Calu3 (cell line): ENCODE data around the gene IL23R. TPM values are rescaled to one million over a fixed set of nuclear protein-coding genes. Genes with fewer than 3 reads are reported as not detected.
"Not testable (repeated sequence)": the region's sequence is repeated elsewhere in the genome, so short reads cannot be mapped to it uniquely, and the experiment has no call there.

ENCODE experiments used
- BruUV-seq: library from RNA; stranded (reverse); fragments of 400-500 nt; replicated peaks from 2 replicates; lab custom pipeline; 2021; lab: Mats Ljungman, UMichigan
- CTCF ChIA-PET: fragments of 300-600 bp; sonication (Branson Sonifier 250); formaldehyde crosslinking; loops from one replicate; lab custom pipeline; 2022; ENCODE audit warnings: antibody characterized with exemption; lab: Charles Lee
- DNase-seq: peaks from one replicate; pipeline ENCODE4 v3.0.0; 2022
- H3K27ac Mint-ChIP-seq: one replicate; pipeline ENCODE4 v1.8.0; 2022; ENCODE audit warnings: mixed read lengths; ENCODE audit not compliant: unreplicated experiment
- H3K27me3 Mint-ChIP-seq: one replicate; pipeline ENCODE4 v1.8.0; 2022; ENCODE audit warnings: mixed read lengths; ENCODE audit not compliant: unreplicated experiment
- H3K36me3 Mint-ChIP-seq: one replicate; pipeline ENCODE4 v1.8.0; 2022; ENCODE audit warnings: mild to moderate bottlenecking, moderate library complexity, mixed read lengths; ENCODE audit not compliant: insufficient read depth, unreplicated experiment
- H3K4me1 Mint-ChIP-seq: one replicate; pipeline ENCODE4 v1.8.0; 2022; ENCODE audit warnings: mild to moderate bottlenecking, low read depth, mixed read lengths; ENCODE audit not compliant: unreplicated experiment
- H3K4me3 Mint-ChIP-seq: one replicate; pipeline ENCODE4 v1.8.0; 2022; ENCODE audit warnings: mild to moderate bottlenecking, low read depth, moderate library complexity, mixed read lengths; ENCODE audit not compliant: unreplicated experiment
- H3K9me3 Mint-ChIP-seq: one replicate; pipeline ENCODE4 v1.8.0; 2022; ENCODE audit warnings: low read depth, mixed read lengths; ENCODE audit not compliant: unreplicated experiment
- intact Hi-C: fragments of 100-400 bp; cut with micrococcal nuclease; formaldehyde crosslinking; loops from one replicate; pipeline ENCODE4 v1.10.0; 2022; ENCODE audit not compliant: unreplicated experiment
- total RNA-seq: library from RNA; stranded (reverse); gene quantifications from 2 replicates; pipeline ENCODE4 v1.2.3, GENCODE V29; 2022
- TF ChIP-seq, protein P1 (sequence below): fragments of 200-600 bp; IDR thresholded peaks from one replicate; pipeline ENCODE4 v1.8.0; 2022; ENCODE audit warnings: antibody characterized with exemption; ENCODE audit not compliant: unreplicated experiment

The IL23R gene
- total RNA-seq, 1 experiment from 2014 or later: not detected

DNA sequence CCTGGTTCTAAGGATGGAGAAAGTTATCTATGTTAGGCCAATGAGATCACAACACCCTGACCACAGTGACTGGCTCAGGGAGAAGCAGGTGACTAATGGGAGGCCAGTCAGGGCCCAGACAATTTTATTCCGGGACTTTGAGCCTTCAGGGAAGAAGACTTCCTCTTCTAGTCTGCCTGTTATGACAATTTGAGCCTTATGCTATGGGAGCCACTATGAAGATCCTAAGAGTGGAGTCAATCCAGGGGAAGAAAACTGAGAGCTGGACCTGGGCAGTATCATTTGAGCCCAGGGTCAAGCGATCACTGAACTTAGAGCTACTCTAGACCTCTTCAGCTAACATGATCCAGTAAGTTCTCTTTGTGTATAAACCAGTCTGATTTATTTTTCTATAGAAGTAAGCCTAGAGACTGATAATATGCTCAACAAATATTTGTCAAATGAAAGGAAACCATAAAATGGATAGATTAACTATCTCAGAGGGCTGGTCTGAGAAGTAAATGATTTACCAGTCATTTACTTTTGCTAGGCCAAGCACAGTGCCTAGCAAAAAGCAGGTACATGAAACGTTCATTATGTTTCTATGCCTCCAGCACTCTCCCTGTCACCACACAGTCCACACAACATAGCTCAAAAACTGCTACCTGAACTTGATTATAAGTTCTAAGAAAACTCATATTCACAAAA, 27.3 kb upstream of the IL23R start:
- H3K27ac Mint-ChIP-seq: no peak overlapping the region
- DNase-seq: no peak
- H3K27me3 Mint-ChIP-seq: no peaks in the 10 kb centered on the region
- no peaks in the 10 kb centered on the region for H3K36me3 Mint-ChIP-seq
- CTCF ChIA-PET: no interaction called here
- peaks cover 26% of the 10 kb centered on the region for H3K4me1 Mint-ChIP-seq
- TF ChIP-seq, protein P1, sequence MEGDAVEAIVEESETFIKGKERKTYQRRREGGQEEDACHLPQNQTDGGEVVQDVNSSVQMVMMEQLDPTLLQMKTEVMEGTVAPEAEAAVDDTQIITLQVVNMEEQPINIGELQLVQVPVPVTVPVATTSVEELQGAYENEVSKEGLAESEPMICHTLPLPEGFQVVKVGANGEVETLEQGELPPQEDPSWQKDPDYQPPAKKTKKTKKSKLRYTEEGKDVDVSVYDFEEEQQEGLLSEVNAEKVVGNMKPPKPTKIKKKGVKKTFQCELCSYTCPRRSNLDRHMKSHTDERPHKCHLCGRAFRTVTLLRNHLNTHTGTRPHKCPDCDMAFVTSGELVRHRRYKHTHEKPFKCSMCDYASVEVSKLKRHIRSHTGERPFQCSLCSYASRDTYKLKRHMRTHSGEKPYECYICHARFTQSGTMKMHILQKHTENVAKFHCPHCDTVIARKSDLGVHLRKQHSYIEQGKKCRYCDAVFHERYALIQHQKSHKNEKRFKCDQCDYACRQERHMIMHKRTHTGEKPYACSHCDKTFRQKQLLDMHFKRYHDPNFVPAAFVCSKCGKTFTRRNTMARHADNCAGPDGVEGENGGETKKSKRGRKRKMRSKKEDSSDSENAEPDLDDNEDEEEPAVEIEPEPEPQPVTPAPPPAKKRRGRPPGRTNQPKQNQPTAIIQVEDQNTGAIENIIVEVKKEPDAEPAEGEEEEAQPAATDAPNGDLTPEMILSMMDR: no peak
- intact Hi-C loops: loop anchor here (5.0 kb wide), 1 partner anchor 87 kb away; the partner anchor contains the start of gene SLC35D1
- H3K9me3 Mint-ChIP-seq: peaks cover 2% of the 10 kb centered on the region
- BruUV-seq: no TSS peak
- H3K4me3 Mint-ChIP-seq: no peak overlapping the region

DNA sequence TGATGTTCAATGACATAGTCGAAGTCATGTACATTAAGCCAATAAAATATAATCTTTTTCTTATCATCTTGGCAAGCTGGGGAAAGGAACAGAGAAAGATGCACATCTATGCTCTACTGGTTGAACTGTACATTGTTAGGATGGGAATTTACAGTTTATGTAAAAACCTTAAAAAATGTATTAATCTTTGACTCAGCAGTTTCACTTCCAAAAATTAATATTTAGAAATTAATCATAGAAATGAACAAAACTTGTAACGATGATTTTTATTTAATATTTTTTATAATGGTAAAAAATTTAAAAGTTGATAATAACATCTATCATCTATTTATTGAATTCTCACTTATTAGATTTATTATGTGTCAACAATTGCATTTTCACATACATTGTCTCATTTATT, 25.8 kb upstream of the IL23R start:
- no TSS peak for BruUV-seq
- no peak for DNase-seq
- no peaks in the 10 kb centered on the region for H3K27me3 Mint-ChIP-seq
- peaks cover 2% of the 10 kb centered on the region for H3K9me3 Mint-ChIP-seq
- H3K36me3 Mint-ChIP-seq: no peaks in the 10 kb centered on the region
- intact Hi-C loops: no loop called here
- H3K4me1 Mint-ChIP-seq: peaks cover 26% of the 10 kb centered on the region
- CTCF ChIA-PET: no interaction called here
- no peak overlapping the region for H3K4me3 Mint-ChIP-seq
- TF ChIP-seq, protein P1: no peak
- no peak overlapping the region for H3K27ac Mint-ChIP-seq

DNA sequence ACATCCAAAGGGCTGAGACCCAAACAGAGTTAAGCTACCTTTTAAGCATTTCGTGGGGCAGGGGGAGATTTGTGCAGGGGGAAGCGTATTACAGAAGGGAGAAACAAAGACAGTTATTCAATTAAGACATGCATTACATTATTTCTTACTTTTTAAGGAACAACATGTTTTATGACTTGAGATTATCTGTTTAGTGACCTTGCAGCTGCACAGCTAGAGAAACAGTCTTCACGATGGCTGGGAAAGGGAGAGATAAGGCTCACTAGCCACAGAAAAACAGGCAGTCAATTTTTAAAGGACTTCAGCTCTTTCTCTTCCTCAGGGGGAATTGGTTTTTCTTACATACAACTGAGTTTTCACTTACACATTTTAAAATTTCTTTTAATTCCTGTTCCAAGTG, 24.4 kb upstream of the IL23R start:
- H3K27me3 Mint-ChIP-seq, DNase-seq, H3K27ac Mint-ChIP-seq, H3K36me3 Mint-ChIP-seq, H3K9me3 Mint-ChIP-seq, CTCF ChIA-PET, intact Hi-C loops, BruUV-seq, H3K4me3 Mint-ChIP-seq: not testable (repeated sequence)
- H3K4me1 Mint-ChIP-seq: peaks cover 26% of the 10 kb centered on the region

DNA sequence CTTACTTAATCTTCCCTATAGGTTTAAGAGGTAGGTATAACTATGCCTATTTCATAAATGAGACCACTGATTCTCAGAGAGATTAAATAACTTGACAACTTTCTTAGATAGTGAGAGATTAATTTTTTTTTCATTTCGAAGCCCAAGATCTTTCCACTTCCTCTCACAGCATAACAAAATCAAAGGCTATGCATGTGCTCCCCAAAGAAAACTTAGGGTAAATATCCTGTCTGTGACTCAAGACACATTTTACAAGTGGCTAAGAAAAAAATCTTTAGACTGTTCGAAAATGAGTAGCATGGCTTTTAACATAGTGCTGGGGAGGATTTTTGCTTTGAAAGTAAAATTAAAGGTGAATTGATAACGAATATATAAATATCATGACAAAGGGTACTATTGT, 23.3 kb upstream of the IL23R start:
- H3K4me1 Mint-ChIP-seq: peaks cover 18% of the 10 kb centered on the region
- H3K27ac Mint-ChIP-seq: no peak overlapping the region
- H3K9me3 Mint-ChIP-seq: peaks cover 2% of the 10 kb centered on the region
- CTCF ChIA-PET: no interaction called here
- TF ChIP-seq, protein P1: no peak
- H3K36me3 Mint-ChIP-seq: no peaks in the 10 kb centered on the region
- DNase-seq: no peak
- H3K27me3 Mint-ChIP-seq: no peaks in the 10 kb centered on the region
- intact Hi-C loops: no loop called here
- H3K4me3 Mint-ChIP-seq: no peak overlapping the region
- BruUV-seq: no TSS peak

DNA sequence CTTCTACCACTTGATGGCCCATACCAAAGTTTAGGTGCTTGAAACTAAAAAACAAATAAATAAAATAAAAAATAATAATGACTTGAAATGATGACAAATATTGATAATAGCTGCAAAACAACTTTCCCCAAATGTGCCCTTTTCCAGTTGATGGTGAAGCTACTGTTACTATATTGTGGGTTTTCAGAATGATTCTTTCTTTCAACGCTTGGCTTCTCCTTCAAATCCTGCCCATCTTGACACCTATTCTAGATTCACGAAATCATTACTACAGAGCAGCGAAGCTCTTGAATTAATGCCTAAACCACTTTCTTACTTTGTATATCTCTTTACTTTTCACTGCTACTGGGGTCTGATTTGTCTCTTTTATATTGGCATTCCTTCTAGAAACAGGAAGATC, 22.3 kb upstream of the IL23R start:
- BruUV-seq: no TSS peak
- Mint-ChIP-seq H3K27me3 (no peaks in the 10 kb centered on the region), H3K9me3 (no peaks in the 10 kb centered on the region), H3K4me3 (no peak overlapping the region), H3K36me3 (no peaks in the 10 kb centered on the region), H3K4me1 (peaks cover 18% of the 10 kb centered on the region), H3K27ac (no peak overlapping the region)
- CTCF ChIA-PET: no interaction called here
- intact Hi-C loops: no loop called here
- no peak for DNase-seq
- TF ChIP-seq, protein P1: no peak
